Activated CD4-positive, CD25-positive, alpha-beta regulatory T cell treated with anti-CD3 and anti-CD28 coated beads, Interleukin-2, amount 50 U/mL, for 16 hours (primary cell): ENCODE measurements around the gene PATJ.
"Not testable (repeated sequence)": the region's sequence is repeated elsewhere in the genome, so short reads cannot be mapped to it uniquely, and the experiment has no call there.

Source experiments
- DNase-seq: peaks from one replicate; pipeline ENCODE4 v3.0.0-alpha.2; 2020; ENCODE audit warnings: low read depth, low spot score

Gene PATJ

GRCh38 chr1:62176597-62177312, 434.5 kb downstream of the PATJ start:
- DNase-seq: no peak

- no peak for DNase-seq
These were observed 435.3 kb downstream of the PATJ start for GRCh38 chr1:62177621-62178020.

GRCh38 chr1:62178372-62178771, 436.1 kb downstream of the PATJ start:
- DNase-seq: no peak

DNA sequence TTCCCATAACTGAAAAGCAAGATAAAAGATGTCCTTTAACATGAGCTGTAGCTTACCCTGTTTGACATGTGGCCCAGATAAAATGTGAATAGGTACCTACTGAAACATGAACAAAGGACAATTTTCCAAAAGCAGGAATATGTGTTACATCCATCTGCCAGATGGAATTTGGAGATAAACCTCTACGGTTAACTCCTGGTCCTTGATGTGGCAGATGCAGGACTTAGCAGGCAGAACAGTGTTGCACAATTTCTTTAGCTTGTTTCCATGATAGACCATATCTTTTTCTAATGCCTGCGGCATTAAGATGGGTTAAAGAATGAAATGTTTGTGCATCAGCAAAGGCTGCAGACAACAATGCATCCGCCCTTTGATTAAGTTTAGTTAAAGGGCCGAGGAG, 437.8 kb downstream of the PATJ start:
- DNase-seq: not testable (repeated sequence)

GRCh38 chr1:62180639-62181038, 438.4 kb downstream of the PATJ start:
- DNase-seq: no peak

DNA sequence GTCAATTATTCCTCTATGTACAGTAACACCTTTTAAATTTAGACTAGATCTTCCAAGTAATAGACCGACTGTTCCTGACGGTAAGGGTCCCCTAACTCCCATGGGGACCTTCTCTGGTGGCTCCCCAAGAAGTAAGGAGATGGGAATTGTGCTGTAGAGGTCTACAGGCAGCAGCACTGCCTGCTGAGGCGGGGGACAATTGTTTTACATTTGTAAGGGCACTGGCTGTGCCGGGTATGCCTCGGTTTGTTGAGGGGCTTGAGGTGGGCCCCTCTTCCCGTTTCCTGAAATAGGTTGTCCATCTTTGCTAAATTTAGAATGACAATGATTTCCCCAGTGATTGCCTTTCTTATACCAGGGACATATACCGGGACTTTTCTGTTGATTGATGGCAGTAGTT, 439.3 kb downstream of the PATJ start:
- no peak for DNase-seq

- not testable (repeated sequence) for DNase-seq
These were observed 439.9 kb downstream of the PATJ start for GRCh38 chr1:62182157-62182556.

- not testable (repeated sequence) for DNase-seq
These were observed 441.1 kb downstream of the PATJ start for GRCh38 chr1:62183164-62184020.

DNA sequence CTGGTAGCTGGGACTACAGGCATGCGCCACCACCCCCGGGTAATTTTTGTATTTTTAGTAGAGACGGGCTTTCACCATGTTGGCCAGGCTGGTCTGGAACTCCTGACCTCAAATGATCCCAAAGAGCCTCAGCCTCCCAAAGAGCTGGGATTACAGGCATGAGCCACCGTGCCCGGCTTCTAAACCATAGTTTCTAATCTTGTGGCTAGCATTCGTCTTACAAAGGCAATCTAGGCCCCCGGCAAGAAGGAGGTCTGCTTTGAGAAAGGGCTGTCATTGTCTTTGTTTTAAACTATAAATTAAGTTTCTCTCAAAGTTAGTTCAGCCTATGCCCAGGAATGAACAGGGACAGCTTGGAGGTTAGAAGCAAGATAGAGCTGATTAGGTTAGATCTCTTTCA, 442.1 kb downstream of the PATJ start:
- DNase-seq: no peak

DNA sequence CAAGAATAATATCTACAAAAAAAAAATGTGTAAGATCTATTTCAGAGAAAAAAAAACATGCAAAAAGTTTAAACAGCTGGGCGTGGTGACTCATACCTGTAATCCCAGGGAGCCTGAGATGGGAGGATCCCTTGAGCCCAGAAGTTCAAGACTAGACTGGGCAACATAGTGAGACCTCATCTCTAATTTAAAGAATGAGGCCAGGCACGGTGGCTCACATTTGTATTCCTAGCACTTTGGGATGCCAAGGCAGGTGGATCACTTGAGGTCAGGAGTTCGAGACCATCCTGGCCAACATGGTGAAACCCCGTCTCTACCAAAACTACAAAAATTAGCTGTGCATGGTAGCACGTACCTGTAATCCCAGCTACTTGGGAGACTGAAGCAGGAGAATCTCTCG, 443.0 kb downstream of the PATJ start:
- not testable (repeated sequence) for DNase-seq

- no peak for DNase-seq
These were observed 443.4 kb downstream of the PATJ start for GRCh38 chr1:62185677-62186076.

- DNase-seq: no peak
These were observed 445.3 kb downstream of the PATJ start for GRCh38 chr1:62187548-62187947.

GRCh38 chr1:62188111-62188510, 445.8 kb downstream of the PATJ start:
- DNase-seq: no peak

GRCh38 chr1:62194651-62195544, 452.6 kb downstream of the PATJ start, which contains the start of gene L1TD1:
Gene L1TD1 (plus strand): TSS chr1:62194849. CDS start chr1:62206629, 11,780 bp downstream.
- no peak for DNase-seq

- DNase-seq: no peak
These were observed 453.9 kb downstream of the PATJ start for GRCh38 chr1:62196086-62196690.

GRCh38 chr1:62198069-62198780, 455.9 kb downstream of the PATJ start:
- DNase-seq: no peak

GRCh38 chr1:62198781-62199125, 456.5 kb downstream of the PATJ start:
- no peak for DNase-seq

DNA sequence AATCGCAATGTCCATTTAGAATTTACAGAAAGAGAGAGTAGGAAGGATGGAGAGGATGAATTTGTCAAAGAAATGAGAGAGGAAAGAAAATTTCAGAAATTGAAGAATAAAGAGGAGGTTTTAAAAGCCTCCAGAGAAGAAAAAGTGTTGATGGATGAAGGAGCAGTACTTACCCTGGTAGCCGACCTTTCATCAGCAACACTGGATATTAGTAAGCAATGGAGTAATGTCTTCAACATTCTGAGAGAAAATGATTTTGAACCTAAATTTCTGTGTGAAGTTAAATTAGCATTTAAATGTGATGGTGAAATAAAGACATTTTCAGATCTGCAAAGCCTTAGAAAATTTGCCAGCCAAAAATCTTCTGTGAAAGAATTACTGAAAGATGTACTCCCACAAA, 464.9 kb downstream of the PATJ start:
- DNase-seq: no peak

DNA sequence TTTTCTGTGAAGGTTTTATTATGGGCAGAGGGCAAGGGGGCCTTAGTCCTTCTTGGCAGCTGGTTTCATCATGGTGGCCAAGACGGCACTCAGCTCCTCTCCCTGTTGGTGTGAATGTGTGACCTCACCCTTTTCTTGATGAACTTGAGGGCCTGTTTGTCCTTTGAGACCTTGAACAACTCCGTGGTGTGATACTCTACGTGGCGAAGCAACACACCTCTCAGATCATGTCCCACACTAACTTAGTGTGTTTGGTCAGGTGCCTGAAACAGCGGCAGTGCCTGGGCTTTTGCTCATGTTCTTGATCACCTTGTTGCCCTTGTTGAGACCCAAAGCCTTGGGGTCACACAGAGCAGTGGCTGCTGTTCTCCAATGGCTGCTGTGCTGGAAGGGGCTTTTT, 465.8 kb downstream of the PATJ start:
- DNase-seq: no peak

DNA sequence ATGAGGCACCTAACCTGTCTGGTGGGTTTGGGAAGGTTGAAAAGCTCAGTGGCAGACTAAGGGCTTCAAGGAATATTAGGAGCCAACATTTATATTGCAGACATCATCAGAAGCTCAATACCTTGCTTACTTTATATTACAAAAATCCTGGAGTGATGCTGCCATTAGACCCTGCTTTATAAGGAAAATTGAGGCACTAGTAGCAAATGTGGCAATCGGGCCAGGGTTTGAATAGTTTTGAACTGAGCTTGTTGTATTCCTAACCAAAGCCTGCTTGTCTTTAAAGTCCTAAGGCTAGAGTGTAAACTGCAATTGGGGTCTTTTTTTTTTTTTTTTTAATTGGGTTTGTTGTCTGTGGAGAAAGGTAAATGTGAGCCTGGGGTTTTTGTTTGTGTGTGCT, 466.7 kb downstream of the PATJ start:
- DNase-seq: no peak
